NCI-H187 treated with DMSO at 0.1 percent for 48 hours (cell line): ENCODE results near the gene SULT1B1.

ENCODE experiments used
- DNase-seq: peaks from one replicate; lab custom pipeline; 2025; lab: John Stamatoyannopoulos, UW

SULT1B1 gene

DNA sequence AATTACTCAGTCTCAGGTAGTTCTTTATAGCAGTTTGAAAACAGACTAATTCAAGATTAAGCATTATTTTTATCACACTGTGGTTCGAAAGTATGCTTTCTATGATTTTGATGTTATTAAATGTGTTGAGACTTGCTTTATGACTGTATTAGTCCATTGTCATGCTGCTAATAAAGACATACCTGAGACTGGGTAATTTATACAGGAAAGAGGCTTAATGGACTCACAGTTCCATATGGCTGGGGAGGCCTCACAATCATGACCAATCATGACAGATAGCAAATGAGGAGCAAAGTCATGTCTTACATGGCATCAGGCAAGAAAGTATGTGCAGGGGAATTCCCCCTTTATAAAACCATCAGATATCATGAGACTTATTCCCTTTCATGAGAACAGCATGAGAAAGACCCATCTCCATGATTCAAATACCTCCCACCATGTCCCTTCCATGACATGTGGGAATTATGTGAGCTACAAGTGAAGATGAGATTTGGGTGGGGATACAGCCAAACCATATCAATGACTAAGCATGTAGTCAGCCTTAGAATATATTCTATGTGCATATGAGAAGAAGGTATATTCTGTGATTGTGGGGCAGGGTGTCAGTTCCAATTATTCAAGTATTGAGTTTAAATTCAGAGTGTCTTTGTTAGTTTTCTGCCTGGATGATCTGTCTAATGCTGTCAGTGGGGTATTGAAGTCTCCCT is 62.7 kb downstream of the SULT1B1 start:
- no peak for DNase-seq

DNA sequence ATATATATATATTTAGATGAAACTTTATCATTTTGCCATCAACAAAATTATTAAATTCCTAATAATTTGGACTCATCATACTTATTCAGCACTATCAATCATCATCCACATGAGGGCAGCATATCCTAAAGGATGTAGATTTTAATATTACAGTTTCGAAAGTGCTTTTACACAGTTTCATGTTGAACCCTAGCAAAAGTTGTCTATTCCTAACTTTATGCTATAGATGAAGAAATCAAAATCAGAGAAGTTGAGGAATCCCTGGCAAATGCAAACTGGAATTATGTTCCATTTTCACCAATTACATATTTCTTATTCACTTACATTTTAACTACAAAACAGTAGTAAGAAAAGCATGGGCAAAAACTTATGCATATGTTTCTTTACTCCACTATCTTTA is 70.8 kb downstream of the SULT1B1 start:
- DNase-seq = no peak

DNA sequence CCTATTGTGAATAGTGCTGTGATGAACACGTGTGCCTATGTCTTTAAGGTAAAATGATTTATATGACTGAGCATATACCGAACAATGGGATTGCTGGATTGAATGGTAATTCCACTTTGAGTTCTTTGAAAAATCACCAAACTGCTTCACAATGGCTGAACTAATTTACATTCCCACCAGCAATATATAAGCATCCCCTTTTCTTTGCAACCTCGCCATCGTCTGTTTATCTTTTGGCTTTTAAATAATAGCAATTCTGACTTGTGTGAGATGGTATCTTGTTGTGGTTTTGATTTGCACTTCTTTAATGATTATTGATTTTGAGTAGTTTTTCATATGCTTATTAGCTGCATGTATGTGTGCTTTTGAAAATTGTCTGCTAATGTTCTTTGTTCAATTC is 75.6 kb downstream of the SULT1B1 start:
- no peak for DNase-seq
